Fibroblast of villous mesenchyme (primary cell): ENCODE results near the gene SLC34A3. TPM values are rescaled to one million over a fixed set of nuclear protein-coding genes. Genes with fewer than 3 reads are reported as not detected.
"Not testable (repeated sequence)": the region's sequence is repeated elsewhere in the genome, so short reads cannot be mapped to it uniquely, and the experiment has no call there.

Experiments used
- DNase-seq: peaks from one replicate; pipeline ENCODE4 v3.0.0-alpha.2; 2010; ENCODE audit warnings: low read depth
- H3K4me3 ChIP-seq: 2 replicates; pipeline ENCODE4 v1.5.1; 2011; ENCODE audit warnings: low read depth, mild to moderate bottlenecking, low read length
- total RNA-seq: library from RNA; depleted of rRNA; stranded (reverse); fragments of >200 nt; gene quantifications from 2 replicates; pipeline ENCODE4 v1.2.3, GENCODE V29; 2012
- TF ChIP-seq, protein P1 (sequence below): IDR thresholded peaks from 2 replicates; pipeline ENCODE4 v1.5.1; 2012; ENCODE audit warnings: low read depth, mild to moderate bottlenecking, low read length; ENCODE audit not compliant: insufficient read depth

Gene SLC34A3
- total RNA-seq, 1 donor: not detected

DNA sequence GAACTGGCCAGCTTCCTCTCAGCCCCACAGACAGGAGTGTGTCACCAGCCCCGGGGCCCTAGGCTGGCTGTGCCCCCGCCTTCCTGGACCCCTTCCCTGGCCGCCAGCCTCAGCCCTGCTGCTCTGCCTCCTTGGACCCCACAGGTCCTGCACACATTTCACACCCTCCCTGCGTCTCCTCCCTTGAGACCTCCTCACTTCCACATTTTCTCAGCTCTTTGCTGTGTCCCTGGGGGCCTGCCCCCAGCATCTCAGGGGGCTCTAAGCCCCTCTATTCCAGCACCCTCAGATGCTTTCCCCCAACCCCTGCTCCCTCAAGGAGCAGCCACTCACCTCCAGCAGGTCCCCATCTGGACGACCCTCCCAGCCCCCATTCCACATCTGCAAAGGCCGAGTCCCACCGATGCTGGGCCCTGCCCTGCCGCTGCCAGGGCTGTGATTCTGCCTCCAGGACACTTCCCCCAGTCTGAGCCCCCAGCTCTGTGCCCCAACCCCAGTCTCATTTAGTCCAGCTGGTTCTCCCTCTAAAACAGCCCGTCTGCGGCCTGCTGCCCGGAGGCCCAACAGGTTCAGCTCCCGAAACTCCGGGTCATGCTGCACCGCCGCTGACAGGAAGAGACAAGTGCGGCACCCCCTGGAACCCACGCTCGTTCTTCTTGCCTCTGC is 4.2 kb downstream of the SLC34A3 start:
- TF ChIP-seq, protein P1, sequence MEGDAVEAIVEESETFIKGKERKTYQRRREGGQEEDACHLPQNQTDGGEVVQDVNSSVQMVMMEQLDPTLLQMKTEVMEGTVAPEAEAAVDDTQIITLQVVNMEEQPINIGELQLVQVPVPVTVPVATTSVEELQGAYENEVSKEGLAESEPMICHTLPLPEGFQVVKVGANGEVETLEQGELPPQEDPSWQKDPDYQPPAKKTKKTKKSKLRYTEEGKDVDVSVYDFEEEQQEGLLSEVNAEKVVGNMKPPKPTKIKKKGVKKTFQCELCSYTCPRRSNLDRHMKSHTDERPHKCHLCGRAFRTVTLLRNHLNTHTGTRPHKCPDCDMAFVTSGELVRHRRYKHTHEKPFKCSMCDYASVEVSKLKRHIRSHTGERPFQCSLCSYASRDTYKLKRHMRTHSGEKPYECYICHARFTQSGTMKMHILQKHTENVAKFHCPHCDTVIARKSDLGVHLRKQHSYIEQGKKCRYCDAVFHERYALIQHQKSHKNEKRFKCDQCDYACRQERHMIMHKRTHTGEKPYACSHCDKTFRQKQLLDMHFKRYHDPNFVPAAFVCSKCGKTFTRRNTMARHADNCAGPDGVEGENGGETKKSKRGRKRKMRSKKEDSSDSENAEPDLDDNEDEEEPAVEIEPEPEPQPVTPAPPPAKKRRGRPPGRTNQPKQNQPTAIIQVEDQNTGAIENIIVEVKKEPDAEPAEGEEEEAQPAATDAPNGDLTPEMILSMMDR: no peak
- H3K4me3 ChIP-seq: no peak overlapping the region

DNA sequence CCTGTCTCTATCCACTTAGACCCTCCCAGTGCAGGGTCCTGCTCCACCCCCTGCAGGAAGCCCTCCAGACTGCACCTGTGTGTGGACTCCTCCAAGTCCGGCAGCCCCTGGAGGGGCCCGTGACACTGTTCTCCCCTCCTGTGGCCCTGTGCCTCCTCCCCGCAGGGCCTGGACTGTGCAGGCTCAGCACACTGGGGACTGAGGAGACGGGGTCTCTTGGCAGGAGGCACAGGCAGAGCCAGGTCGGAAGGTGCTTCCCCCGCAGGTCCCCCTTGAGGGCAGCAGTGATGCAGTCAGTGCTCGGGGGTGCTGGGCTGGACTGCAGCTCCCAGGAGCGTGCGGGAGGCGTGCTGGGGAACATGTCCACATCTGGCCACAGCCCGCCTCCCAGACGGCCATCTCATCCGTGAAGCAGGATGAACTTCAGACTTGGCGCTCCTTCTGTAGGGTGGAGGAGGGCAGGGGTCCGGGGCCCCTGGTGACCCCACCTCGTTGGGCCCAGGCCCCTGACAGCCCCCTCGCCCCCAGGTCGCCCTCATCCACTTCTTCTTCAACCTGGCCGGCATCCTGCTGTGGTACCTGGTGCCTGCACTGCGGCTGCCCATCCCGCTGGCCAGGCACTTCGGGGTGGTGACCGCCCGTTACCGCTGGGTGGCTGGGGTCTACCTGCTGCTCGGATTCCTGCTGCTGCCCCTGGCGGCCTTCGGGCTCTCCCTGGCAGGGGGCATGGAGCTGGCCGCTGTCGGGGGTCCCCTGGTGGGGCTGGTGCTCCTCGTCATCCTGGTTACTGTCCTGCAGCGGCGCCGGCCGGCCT is 4.9 kb downstream of the SLC34A3 start:
- TF ChIP-seq, protein P1: no peak
- DNase-seq: no peak
- no peak overlapping the region for H3K4me3 ChIP-seq

More for the DNA sequence above, 4.2 kb downstream of the SLC34A3 start:
- no peak for DNase-seq

DNA sequence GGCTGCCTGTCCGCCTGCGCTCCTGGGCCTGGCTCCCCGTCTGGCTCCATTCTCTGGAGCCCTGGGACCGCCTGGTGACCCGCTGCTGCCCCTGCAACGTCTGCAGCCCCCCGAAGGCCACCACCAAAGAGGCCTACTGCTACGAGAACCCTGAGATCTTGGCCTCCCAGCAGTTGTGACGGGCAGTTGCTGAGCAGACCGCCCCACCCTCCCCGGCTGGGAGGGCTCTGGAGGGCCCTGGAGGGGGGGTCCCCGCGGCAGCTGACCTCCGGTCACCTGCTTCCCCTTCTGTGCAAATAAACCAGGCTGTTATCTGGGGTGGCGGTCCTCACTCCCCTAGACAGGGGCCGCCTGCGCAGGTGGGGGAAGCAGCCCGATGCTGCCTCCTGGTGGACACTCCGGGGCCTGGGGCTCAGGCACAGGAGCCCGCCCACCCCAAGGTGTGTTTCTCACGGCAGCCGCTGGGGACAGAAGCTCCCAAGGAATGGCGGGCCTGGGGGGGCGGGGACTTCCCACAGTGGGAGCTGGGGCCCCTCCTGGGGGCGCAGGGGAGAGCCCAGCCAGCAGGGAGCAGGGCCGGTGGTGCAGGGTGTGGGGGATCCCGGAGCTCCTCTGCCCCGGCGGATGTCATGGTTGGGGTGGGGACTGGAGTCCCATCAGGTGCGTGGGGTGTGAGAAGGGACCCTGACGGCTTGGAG is 5.7 kb downstream of the SLC34A3 start:
- H3K4me3 ChIP-seq: no peak overlapping the region
- TF ChIP-seq, protein P1: peak; percentile 98
- peak; percentile 72 for DNase-seq

DNA sequence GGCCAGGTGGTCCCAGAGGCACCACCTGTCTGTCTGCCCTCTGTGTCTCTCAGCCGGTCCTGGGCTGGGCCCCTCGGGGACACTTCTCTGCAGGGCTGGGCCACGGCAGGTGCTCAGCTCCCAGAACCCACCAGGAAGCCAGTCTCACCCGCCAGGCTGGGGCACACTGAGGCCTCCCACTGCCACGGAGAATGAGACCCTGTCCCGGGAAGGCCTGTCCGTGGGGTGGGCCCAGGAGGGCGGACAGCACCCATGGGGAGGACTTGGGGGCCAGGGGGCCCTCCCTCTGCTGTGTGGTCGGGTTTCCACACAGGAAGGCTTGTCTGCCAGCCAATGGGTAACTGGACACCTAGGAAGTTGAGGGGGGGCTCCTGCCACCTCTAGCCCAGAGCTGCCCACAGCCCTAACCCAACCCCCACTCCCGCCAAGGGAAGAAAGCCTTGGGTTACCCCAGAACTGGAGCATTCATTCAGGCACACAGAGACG is 6.3 kb downstream of the SLC34A3 start:
- TF ChIP-seq, protein P1: no peak
- H3K4me3 ChIP-seq: no peak overlapping the region

DNA sequence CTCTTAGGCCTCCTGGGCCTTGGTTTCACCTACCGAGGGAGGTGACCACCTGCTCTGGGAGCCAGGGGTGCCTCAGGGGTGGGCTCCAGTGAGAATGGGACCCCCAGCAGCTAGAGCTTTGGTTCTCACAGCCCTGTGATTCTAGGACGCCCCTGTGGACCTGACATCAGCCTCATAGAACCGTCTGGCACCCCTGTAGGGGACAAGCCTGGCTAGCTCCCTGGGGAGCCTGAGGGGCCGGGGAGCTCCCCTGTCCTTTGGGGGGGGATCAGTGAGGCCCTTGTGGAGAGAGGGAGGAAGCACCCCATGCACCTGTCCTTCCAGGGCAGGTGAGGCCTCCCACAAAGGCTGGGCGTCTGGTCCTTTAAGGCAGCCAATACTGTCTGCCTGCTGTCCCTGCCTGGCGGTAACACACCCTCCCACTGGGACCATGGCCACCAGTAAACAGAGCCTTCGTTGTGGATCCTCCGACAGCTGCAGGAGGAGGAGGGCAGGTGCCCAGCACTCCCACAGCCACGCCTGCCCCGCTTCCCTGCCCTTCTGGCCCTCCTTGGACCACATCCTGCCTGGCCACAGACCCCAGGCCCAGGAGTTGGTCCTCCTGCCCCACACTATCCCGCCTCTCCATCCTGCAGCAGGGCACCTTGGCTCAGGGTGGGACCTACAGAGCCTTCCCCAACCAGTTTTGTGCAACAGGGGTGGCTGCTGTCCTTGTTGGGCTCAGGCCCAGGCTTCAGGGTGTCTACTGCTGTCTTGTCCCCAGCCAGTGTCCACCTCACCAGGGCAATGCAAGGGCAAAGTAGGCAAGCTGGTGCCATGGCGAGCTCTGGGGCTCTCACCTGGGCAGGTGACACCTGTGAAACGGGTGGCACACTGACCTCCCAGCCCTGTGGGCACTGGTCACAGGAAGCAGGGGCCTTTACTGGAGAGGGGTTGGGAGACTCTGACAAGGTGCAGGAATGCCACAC is 7.3 kb downstream of the SLC34A3 start:
- no peak for DNase-seq
- TF ChIP-seq, protein P1: no peak

More for the DNA sequence above, 6.3 kb downstream of the SLC34A3 start:
- DNase-seq: no peak

DNA sequence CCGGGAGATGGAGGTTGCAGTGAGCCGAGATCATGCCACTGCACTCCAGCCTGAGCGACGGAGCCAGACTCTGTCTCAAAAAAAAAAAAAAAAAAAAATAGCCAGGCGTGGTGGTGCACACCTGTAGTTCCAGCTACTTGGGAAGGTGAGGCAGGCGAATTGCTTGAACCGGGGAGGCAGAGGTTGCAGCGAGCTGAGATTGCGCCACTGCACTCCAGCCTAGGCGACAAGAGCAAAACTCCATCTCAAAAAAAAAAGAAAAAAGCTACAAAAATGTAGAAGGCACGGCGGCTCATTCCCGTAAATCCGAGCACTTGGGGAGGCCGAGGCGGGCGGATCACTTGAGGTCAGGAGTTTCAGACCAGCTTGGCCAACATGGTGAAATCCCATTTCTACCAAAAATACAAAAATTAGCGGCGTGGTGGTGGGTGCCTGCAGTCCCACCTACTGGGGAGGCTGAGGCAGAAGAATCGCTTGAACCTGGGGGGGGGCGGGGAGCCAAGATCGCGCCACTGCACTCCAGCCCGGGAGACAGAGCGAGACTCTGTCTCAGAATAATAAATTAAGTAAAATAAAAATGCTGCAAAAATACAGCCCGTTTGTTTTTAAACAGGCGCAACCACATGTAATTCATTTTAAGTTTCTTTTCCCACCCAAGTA is 9.0 kb downstream of the SLC34A3 start:
- H3K4me3 ChIP-seq: peak overlapping the region; percentile 65
- DNase-seq: not testable (repeated sequence)

More for the DNA sequence above, 7.3 kb downstream of the SLC34A3 start:
- no peak overlapping the region for H3K4me3 ChIP-seq
